GM21825 (cell line): ENCODE data around the gene KIAA1217.
"Not testable (repeated sequence)": the region's sequence is repeated elsewhere in the genome, so short reads cannot be mapped to it uniquely, and the experiment has no call there.

Source experiments
- ATAC-seq: cut with Tn5 transposase; IDR thresholded peaks from one replicate; pipeline ENCODE4 v1.9.1; 2021; ENCODE audit warnings: mild to moderate bottlenecking, moderate library complexity; ENCODE audit not compliant: unreplicated experiment

KIAA1217 gene

GRCh38 chr10:24333736-24334135 lies 124.8 kb downstream of the KIAA1217 start:
- no peak for ATAC-seq

DNA sequence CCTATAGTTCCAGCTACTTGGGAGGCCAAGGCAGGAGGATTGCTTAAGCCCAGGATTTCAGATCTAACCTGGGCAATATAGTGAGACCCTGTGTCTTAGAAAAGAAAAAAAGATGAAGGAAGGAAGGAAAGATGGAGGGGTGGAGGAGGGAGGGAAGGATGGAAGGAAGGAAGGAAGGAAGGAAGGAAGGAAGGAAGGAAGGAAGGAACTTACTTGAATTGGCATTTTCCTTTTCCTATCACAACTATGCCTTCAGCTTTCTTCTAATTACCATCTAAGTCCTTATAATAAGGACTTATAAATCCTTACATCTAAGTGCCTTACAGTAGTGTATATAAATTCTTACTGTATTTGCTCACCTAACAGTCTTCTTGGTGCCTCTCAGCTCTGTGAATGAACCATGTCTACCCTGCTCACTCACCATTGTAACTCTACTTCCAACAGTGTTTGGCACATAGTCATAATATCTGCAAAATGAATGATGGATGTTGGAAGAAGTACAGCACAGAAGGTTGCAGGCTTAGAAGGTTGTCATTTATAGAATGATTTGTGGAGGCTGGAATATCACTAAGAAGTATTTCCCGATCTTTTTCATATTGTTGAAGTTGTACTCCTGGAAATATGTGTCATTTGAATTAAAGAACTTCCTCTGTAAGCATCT lies 125.5 kb downstream of the KIAA1217 start:
- no peak for ATAC-seq

DNA sequence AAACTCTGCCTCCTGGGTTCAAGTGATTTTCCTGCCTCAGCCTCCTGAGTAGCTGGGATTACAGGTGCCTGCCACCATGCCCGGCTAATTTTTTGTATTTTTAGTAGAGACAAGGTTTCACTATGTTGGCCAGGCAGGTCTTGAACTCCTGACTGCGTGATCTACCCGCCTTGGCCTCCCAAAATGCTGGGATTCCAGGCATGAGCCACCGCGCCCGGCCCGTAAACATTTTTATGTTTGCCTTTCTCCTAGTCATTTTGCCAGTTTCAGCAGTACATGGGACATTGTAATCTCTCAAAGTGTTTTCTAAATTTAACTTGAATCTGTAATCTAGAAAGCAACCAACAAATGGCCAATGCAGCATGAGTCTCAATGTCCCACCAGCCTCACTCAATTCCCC lies 128.8 kb downstream of the KIAA1217 start:
- not testable (repeated sequence) for ATAC-seq

DNA sequence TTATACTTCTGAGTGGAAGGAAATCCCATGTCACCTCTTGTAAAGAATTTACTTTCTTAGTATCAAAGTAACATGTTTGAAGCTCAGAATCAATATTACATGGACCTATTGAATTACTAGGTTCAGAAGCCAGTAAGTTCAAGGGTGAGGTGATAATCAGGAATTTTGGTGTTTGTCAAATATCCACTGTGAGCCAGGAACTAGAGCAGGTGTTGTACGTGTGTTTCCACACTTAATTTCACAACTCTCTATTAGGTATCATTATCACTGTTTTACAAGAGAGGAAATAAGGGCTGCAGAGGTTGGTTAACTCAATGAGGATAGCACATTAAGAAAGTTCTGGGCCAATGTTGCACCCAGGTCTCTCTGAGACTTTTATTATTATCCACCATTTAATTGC lies 130.4 kb downstream of the KIAA1217 start:
- no peak for ATAC-seq

GRCh38 chr10:24340446-24340845 lies 131.5 kb downstream of the KIAA1217 start:
- ATAC-seq: no peak

- no peak for ATAC-seq
Measured at GRCh38 chr10:24340883-24341282, 131.9 kb downstream of the KIAA1217 start.

DNA sequence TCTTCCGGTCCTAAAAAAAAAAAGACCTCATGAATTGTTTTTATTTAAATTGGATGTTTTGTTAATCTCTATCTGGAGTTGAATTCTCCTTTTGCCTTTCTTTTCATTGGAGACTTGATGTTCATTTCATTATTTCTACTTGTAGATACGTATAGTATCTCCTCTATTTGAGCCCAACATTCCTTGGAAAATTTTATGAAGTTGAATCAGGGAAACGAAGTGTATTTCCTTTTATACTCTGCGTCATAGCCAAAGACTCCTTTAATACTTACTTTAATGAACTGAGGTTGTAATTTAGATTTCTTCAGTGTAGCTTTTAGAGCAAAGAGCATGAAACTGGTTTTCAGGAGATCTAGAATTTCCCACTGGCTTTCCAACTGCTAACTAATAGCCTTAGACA lies 132.4 kb downstream of the KIAA1217 start:
- no peak for ATAC-seq

DNA sequence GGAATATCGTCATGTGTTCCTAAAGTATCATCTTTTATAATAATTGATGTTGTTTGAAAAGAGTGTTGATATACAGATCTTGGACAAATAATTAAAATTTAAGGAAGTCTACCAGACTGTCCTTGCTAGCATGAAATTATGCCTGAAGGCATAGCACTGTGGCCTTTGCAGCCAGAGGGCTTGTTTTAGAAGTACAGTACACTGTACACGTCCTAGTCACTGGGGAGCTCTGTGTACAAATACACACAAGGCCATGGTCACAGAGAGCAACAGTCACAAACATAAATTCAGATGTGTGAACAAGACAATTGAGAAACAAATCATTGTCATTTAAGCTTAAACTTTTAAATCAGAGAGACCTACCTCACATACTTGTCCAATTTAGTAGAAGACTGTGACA lies 133.0 kb downstream of the KIAA1217 start:
- no peak for ATAC-seq

- no peak for ATAC-seq
Measured at GRCh38 chr10:24343686-24344085, 134.7 kb downstream of the KIAA1217 start.

- no peak for ATAC-seq
Measured at GRCh38 chr10:24344279-24344678, 135.3 kb downstream of the KIAA1217 start.

DNA sequence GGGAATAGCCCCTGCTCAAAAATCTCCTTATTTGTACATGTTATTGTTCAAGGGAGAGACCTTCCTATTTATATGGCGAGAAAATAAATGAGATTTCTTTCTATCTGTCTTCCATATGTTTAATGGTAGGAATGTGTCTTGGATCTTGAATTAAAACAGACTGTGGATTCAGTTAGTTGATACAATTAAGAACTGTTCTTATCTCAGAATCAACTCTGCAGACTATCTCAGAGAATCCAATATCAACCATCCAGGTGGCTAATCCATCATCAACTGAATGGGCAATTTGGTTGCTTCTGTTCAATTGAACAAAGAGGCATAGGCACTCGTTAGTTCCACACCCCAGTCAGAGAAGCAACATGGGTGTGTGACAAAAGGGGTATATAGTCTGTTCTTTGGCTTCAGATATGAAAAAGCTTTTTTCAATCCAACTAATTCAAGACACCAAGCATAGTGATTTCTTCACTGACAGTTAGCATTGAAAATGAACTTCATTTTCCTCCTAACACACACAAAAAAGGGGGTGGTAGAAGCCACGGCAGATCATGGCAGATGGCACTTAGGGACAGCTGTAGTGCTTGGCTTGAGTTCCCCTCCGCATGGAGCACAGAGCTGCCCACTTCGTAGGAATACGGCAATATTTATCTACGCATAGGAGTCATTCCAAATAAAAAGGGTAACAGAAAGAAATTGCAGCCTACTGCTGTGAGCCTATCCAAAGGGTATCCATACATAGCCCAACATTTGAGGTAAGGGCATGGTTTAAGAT lies 135.9 kb downstream of the KIAA1217 start:
- no peak for ATAC-seq

DNA sequence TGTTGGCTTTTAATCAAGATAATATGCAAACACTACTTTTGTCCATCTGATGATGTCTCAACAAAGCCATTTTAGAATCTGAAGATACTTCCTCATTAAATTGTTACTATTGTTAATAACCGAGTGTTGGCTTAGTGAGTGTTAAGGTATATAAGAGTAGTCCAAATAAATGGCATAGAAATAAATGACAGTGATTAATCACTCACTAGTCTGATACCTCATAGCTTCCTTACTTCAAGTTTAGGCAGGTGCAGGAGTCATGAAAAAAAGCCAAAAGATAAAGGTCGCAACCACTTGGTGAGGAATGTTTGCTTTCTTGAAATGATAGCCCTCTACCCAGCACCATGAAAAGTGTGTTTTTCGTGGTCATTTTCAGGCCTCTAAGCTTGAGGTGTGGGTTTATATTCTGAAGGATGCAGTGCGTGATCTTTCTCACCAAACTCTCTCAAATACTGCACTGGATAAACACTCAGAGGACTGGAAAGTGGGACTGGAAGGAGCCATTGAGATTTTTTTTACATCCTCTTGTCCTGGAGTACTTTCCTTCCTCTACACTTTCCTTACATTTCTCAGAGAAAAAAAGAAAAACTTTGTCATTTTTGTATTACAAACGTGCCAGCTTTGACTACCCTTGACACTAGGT lies 138.1 kb downstream of the KIAA1217 start:
- ATAC-seq: no peak

- no peak for ATAC-seq
Measured at GRCh38 chr10:24349379-24350001, 140.6 kb downstream of the KIAA1217 start.

DNA sequence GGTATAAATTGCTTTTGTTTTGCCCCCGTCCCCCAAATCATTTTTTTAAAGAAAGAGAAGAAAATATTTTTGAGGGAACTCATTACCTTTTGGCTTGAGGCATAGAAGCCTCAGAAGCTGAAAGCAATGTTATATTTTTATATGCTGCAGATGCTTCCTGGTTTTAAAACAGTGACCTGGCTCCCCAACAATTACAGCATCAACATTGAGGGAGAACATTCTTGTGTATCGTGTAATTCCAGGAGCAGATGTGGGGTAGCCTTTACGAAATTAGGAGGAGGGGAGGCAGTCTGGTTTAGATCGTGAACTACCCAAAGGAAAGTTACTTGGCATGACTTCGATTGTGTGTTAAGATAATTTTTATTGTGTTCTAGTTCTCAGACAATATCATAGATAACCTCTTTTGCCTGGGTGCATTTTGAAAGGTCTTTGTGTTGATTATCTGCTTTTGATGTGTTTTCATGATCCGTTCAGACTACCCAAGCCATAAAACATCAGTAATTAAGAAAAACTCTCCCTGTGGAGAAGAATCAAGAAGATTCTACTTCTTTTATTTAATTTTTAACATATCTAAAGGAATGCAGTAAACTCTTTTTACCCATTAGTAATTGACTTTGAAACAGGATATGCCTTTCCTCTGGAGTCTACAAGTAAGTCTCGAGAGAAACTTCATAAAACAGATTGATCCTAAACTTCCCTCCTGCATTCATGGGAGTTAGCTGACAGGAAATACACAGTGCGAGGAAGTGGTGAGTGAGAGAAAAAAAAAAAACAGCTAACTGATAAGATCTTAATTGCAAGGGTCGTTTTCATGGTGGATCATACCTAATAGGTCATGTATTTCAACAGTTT lies 141.4 kb downstream of the KIAA1217 start:
- no peak for ATAC-seq

- not testable (repeated sequence) for ATAC-seq
Measured at GRCh38 chr10:24350922-24351225, 141.9 kb downstream of the KIAA1217 start.

DNA sequence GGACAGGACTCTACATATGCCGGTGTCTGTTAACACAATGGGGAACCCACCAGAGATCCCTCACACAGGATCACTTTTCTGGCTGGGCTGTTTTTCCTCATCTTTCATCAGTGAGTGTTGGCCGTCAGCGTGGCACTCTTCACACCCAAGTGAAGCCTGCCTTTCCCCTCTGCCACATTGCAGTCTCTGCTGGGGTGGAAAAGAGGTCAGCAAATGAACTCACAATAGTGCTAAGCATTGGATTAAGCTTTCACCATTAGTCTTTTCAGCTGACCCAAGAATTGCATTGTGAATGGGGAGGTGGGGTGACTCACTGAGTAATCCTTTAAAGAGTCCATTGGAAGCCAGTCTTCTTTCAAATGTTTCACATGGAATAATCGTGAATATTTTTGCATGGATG lies 143.0 kb downstream of the KIAA1217 start:
- no peak for ATAC-seq

DNA sequence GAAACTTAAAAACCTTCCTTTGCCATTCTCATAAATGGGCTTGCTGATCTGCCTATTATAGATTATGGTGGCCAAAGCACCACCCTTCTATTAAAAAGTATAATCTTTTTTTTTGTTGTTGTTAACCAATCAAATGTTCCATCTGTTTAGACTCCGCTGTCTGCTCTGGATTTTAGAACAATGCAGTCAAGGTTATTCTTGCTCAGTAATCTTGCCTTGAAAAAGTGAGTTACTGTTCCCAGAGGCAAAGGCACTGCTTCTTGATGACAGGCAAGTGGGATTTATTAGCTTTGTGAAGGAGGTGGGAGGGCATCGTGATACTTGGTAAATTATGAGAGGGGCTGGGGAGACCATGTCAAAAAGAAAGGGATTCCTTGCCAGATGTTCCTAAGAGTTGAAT lies 143.5 kb downstream of the KIAA1217 start:
- no peak for ATAC-seq

GRCh38 chr10:24353319-24353718 lies 144.4 kb downstream of the KIAA1217 start:
- no peak for ATAC-seq

GRCh38 chr10:24355056-24355688 lies 146.2 kb downstream of the KIAA1217 start:
- ATAC-seq: no peak

GRCh38 chr10:24357344-24358004 lies 148.5 kb downstream of the KIAA1217 start:
- no peak for ATAC-seq
